ENCODE measurements around the gene MCEE.
"Not testable (repeated sequence)": the region's sequence is repeated elsewhere in the genome, so short reads cannot be mapped to it uniquely, and the experiment has no call there.

Gene MCEE

DNA sequence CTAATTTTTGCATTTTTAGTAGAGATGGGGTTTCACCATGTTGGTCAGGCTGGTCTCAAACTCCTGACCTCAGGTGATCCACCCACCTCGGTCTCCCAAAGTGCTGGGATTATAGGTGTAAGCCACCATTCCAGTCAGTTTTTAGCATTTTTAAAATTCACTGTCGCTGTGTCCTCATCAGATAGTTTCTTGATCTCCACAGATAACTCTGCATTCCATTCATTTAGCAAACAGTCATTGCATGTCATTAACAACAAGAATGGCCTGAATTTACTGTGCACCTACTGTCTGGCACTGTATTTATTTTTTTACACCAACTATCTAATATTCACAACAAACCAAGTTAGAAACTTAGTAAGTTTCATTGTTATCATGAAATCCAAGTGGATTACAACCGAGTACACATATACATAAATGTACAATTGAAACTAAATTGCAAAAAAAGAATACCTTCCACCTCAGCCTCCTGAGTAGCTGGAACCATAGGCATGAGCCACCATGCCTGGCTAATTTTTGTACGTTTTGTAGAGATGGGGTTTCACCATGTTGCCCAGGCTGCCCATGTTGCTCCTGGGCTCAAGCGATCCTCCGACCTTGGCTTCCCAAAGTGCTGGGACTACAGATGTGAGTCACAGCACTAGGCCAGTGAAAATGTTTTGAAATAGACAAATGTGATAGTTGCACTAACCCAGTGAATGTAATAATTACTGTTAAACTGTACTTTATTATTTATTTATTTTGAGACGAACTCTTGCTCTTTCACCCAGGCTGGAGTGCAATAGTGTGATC lies 4.3 kb downstream of the MCEE start:
- DNase-seq: no peak

DNA sequence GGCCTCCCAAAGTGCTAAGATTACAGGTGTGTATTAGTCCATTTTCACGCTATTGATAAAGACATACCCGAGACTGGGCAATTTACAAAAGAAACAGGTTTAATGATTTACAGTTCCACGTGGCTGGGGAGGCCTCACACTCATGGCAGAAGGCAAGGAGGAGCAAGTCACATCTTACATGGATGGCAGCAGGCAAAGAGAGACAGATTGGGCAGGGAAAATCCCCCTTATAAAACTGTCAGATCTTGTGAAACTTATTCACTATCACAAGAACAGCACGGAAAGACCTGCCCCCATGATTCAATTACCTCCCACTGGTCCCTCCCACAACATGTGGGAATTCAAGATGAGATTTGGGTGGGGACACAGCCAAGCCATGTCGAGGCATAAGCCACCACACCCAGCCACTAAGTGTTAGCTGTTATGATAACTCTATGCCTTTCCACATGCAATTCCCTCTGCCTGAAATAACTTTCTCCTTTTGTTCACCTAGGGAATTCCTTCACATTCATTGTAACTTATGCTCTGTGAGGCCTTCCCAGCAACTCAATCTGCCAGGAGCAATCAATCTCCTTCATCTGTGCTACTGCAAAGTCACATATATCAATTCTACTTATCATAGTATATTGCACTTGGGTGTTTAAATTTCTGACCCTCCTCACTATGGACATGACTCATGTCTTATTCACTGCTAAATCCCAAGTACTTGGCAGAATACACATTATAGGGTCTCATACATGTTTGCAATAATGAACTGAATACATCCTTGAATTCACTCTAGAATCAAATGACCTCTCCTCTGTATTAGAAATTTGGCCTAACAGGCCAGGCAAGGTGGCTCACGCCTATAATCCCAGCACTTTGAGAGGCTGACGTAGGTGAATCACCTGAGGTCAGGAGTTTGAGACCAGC lies 7.4 kb downstream of the MCEE start:
- no peak for DNase-seq

DNA sequence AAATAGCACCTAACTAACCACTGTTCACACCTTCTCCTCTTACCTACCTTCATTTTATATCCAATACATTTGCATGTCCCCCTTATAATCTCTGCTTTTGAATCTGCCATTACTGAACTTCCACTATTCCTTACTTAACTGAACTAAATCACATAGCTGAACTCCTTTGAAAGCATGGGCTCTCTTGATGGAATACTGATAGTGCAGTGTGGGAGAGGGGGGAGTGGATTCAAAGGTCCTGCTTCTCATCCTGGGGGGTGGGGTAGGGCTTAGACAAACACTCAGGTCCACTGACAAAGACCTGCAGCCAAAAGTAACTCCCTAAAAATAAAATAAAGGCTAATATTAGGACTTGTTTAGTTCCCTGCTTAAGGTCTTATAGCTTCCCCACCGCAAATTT lies 8.6 kb downstream of the MCEE start:
- no peak for DNase-seq

DNA sequence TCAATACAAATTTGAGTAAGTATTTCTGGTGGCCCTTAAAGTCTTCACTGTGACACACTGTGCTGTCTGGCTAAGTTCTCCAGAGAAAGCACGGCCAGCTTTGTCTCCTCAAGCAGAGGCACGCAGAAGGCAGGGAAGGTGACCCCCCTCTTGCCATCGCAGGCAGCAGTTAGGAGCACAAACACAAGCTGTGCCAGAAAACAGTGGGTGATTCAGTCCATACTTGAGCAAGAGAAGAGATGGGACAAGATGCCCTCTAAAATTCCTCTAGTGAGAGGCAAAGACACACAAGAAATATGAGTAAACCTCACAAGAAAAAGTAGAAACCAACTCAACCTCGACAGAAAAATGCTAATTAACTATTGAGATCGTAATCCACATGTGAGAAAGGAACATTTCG lies 9.8 kb downstream of the MCEE start:
- DNase-seq: no peak

DNA sequence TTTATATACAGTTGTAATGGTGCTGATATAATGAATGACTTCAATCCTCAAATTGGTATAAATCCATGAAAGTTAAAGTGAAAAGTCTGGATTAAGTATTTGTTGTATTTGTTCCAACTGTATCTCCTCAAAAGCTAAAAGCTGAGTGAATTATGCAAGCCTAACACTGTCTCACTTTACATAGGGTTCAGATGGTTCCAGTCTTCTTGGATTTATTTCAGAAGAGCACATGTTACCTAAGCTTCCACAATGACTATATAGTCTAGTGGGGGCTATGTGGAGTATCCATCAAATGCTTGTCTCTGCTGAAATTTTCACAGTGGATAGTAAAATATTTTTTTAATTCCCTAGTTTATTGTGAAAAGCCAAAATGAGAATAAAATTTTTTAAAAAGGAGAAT lies 13.0 kb downstream of the MCEE start:
- no peak for DNase-seq

DNA sequence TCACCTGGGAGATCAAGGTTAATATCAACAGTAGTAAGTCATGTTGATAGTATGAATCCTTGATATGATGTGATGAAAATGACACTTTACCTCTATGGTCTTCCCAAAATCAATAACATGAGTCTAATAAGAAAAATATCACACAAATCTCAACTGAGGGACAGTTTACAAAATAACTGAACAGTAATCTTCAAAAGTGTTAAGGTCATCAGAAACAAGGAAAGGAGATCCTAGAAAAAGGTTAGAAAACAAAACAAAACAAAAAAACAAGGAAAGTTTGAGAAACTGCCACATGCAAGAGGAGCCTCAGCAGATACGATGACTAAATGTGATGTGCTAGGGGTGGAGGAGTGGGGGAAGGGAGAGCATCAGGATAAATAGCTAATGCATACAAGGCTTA lies 16.2 kb downstream of the MCEE start:
- DNase-seq: no peak

DNA sequence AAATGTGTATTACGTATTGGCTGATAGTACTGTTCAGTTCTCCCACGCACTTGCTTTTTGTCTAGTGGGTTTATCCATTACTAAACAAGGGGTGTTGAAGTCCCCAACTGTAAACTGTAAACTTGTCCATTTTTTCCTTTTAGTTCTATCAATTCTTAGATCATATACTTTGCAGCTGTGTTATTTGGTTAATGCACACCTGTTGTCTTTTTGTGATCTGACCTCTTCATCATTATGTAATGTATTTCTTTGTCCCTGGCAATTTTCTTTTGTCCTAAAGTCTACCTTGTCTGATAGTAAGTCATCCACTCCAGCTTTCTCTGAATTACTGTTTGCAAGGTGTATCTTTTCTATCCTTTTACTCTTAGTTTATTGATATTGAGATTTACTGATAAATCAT lies 21.9 kb downstream of the MCEE start:
- no peak for DNase-seq

DNA sequence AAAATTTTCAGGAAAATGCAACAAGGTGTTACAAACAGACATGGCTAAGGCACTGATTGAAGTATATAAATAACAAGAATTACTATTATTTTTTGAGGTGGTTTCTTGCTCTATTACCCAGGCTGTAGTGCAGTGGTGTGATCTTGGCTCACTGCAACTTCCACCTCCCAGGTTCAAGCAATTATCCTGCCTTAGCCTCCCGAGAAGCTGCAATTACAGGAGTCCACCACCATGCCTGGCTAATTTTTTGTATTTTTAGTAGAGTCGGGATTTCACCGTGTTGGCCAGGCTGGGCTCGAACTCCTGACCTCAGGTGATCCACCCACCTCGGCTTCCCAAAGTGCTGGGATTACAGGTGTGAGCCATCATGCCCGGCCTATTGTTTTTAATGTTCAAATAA lies 23.6 kb downstream of the MCEE start:
- not testable (repeated sequence) for DNase-seq

DNA sequence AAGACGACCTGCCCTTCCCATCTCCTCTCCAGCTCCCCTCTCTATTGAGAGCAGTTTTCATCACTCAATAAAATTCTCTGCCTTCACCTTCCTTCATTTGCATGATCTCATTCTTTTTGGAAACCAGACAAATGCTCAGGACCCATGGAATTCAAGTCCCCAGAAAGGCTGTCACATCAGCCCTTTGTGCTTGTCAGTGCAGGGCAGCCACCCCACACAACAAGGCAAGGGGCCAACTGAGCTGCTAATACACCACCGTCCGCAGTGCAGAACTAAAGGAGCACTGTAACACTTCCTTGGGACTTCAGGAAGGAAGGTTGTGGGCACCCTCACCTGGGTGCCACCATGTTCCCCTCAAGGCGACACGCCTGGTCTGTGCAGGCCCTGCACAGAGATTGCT lies 26.2 kb downstream of the MCEE start:
- no peak for DNase-seq

DNA sequence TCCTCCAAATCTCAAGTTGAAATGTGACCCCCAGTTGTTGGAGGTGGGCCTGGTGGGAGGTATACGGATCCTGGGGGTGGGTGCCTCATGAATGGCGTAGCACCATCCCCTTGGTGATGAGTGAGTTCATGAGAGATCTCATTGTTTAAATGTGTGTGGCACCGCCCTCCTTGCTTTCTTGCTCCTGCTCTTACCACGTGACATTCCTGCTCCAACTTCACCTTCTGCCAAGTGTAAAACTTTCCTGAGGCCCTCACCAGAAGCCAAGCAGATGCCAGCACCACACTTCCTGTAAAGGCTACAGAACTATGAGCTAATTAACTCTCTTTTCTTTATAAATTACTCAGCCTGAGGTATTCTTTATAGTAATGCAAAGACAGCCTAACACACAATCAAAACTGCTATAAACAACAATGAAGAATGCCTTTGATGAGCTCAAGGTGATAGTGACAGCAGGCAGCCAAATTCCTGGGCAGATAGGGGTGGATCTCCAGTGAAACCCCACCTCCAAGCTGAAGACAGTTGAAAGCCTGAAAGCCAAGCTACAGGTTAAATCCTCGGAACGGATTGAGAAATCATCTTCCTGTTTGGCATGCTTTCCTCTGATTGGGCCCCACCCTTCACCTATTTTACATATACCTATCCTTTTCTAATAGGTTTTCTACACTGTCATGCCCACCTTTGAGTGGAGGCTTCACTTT lies 26.9 kb downstream of the MCEE start:
- DNase-seq: no peak

DNA sequence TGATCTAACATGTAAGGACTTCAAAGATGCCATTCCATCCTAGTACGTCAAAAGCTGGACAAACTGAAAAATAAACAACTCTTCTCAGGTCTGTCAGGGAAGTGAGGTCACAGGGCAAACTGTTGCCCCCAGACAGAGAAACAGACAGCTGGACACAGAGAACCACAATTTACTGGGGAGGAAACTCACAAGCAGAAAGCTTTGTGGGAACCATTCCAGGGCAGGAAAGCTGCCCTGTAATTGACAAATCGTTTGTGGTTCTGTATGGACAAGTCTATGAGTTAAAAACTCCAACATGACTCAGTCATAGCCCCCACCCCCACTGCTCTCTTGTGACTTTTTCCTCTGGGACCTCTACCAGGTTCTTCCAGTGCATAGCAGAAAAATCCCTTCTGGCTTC lies 28.4 kb downstream of the MCEE start:
- no peak for DNase-seq

DNA sequence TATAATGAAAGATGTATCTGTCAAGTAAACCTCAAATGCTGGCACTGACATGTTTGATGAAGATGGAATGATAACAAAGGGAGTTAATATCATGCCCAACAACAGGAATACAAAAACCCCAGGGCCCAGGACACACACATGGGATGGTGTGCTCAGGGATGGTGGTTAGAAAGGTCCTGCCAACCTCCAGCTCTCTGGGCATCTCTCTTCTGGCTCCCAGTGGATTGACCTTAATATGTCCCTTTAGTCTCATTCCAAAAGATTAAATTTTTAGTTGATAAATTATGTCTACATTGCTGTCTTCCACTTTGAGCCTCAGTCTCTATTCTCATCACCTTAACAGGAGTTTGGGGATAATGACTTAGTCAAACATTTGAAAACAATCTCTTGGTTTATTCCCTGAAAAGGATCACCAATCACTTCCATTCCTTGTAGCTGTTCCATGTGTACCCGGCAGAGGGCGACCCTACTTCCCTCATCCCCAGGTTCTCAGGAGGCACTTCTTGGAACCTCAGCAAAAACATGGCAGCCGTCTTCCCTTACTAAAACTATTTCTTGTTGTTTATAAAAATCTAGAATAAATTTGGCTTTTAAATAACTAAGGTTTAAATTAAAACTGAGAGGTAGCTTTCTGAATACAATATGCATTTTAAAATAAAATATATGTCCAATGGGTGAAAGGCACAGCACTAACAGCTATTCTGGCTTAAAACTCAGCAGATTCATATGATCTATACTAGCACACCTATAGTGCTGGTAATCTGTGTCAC lies 29.6 kb downstream of the MCEE start:
- DNase-seq: peak; percentile 46

DNA sequence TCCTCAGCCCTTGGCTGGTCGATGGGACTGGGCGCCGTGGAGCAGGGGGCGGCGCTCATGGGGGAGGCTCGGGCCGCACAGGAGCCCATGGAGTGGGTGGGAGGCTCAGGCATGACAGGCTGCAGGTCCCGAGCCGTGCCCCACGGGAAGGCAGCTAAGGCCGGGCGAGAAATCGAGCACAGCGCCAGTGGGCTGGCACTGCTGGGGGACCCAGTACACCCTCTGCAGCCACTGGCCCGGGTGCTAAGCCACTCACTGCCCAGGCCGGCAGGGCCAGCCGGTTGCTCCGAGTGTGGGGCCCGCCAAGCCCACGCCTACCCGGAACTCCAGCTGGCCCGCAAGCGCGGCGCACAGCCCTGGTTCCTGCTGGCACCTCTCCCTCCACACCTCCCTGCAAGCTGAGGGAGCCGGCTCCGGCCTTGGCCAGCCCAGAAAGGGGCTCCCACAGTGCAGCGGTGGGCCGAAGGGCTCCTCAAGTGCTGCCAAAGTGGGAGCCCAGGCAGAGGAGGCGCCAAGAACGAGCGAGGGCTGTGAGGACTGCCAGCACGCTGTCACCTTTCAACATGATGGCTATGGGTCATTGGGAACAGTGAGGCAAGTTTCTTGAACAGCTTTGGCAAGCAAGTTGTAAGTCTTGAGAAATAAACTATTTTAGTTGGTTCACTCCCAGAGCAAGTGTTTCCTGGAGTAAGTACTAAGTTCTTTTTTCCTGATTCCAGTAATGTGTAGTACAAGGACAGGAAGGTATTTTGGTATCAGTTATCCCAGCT lies 37.4 kb downstream of the MCEE start:
- not testable (repeated sequence) for DNase-seq

DNA sequence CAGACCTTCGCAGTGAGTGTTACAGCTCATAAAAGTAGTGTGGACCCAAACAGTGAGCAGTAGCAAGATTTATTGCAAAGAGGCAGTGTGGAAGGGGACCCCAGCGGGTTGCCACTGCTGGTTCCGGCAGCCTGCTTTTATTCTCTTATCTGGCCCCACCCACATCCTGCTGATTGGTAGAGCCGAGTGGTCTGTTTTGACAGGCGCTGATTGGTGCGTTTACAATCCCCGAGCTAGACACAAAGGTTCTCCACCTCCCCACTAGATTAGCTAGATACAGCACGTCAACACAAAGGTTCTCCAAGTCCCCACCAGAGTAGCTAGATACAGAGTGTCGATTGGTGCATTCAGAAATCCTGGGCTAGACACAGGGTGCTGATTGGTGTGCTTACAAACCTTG lies 38.2 kb downstream of the MCEE start:
- not testable (repeated sequence) for DNase-seq

DNA sequence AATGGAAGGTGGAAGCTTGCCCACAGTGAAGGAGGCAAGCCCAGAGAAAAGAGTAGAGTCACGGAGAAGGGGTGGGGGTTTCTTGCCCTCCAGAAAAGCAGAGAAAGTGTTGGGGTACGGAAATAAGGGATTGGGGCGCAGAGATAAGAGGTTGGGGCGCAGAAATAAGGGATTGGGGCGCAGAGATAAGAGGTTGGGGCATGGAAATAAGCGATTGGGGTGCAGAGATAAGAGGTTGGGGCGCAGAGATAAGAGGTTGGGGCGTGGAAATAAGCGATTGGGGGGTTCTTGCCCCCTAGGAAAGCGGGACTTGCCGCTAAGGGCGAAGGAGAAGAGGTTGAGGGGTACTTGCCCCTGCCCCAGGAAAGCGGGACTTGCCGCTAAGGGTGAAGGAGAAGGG lies 40.6 kb downstream of the MCEE start:
- DNase-seq: not testable (repeated sequence)

DNA sequence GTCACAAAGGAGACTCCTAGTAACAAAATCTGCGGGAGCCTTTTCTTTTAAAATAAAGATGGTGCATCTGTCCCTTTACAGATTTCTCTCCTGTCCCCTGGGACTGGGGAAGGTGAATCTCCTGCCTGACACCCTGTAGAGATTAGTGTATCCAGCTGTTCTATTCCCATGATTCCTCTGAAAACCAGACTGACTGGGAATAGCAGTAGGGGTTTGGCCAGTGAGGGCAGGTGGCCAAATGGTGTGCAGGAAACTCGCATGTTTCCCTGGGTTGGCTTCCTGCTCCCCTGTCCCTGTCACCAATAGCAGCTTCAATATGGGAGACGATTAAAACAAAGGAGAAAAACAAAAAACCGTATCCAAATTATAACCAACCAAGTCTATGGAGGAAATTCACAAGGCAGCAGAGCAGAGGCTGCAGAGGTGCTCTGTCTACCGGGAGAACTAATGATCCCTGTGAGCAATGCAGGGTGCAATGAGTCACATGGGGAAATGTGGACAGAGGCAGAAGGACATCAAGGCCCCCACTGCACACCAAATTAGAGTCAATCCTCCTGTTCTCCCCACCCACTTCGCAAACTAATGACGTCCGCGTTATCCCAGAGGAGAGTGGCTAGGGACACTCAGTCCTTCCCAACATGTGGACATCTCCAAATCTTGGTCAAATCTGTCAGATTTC lies 44.6 kb downstream of the MCEE start:
- DNase-seq: not testable (repeated sequence)

DNA sequence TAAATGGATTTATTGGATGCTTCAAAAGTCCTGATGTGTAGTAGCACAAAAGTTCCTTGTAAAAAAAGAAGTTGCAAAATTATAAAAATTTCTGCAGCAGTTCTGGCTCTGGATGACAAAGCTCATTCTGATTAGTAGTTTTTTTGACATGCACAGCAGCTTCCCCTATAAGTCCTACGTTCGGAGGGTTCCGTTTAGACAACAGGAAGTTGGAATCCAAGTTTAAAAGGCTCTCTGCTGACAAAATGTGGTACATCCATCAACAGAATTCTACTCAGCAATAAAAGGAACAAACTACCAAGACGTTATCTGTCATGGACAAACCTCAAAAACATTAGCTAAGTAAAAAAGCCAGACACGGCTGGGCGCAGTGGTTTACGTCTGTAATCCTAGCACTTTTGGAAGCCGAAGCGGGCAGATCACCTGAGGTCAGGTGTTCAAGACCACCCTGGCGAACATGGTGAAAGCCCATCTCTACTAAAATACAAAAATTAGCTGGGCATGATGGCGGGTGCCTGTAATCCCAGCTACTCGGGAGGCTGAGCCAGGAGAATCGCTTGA lies 46.2 kb downstream of the MCEE start:
- DNase-seq: not testable (repeated sequence)

DNA sequence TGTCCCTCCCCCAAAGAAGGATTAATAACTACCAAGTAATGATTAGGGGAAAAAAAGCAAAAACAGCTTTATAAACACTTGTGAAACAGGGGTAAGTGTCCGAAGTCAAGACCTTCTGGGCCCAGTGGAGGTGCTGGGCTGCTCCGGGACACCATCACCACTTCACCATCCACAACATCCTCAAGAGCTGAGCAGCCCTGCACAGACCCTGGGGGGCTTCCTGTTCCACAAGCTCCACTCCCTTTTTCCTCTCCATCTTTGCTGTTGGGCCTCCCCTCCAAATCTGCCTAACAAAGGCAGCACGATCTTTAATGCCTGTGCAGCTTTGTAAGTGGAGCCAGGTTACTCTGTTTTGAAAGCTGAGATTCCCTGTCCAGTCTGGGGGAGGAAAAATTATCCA lies 46.7 kb downstream of the MCEE start:
- not testable (repeated sequence) for DNase-seq

DNA sequence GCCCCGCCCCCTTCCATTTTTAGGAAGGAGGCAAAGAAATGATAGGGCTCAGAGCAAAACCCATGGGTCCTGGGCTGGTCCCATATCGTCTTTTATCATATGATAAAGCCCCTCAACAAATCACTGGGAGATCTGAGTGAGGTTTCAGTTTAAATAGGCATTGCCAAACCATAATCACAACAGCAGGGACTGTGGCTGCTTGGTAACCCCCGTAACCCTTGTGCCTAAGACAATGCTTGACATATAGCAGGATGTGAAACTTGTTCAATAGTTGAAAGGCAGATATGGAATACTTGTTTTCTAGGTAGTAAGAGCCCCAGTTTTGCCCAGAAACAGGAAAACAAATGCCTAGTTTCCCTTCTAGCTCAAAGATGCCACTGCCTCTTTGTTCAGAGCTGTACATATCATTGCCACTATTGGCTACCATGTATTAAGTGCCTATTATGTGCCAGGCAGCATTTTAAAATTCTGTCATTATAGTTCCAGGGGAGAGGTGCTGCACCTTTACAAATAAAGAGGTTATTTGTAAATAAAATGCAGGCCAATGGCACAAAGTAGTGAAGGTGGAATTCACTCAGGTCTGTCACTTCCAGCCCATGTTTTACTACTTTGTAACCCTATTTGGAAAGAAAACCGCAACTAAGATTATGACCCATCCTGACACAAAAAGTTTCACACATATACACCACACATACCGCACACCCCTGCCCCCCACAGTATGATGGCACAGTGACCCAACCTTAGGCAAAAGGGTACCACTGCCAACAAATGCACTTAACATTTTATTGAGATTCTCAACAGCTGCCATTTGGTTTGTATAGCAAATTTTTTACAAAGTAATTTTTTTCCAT lies 47.4 kb downstream of the MCEE start:
- no peak for DNase-seq

DNA sequence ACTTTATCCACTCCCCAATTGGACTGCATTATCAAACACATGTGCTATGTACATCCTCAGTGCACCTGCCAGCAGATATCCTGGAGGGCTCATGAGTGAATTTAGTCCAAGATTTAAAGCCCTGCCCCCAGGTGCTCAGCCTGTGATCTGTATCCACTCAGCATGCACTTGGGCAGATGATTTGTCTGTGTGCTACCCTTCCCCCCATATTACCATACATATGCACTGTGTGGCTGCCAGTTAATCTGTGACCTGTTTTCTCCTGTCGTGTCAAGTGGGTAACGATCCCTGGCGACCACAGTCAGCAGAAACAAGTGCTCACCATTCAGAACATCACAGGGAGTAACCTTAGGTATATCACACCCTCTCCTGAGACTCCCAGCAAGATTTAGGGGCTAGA lies 51.4 kb downstream of the MCEE start:
- no peak for DNase-seq

All from activated T-cell treated with anti-CD3 and anti-CD28 coated beads, Interleukin-2, amount 50 U/mL, for 1 hour (primary cell).